PC-3 (cell line): ENCODE measurements around the gene CDH19. TPM values are rescaled to one million over a fixed set of nuclear protein-coding genes. Genes with fewer than 3 reads are reported as not detected.

Source experiments
- ATAC-seq: fragments of 200-7000 bp; cut with Tn5 transposase; 2 replicates; pipeline ENCODE4 v1.9.1; 2020; ENCODE audit warnings: mild to moderate bottlenecking, moderate library complexity
- BruUV-seq: library from RNA; stranded (reverse); fragments of 400-500 nt; replicated peaks from 2 replicates; lab custom pipeline; 2021; lab: Mats Ljungman, UMichigan
- CTCF ChIA-PET: fragments of 300-600 bp; sonication (Branson Sonifier 250); formaldehyde crosslinking; loops from one replicate; lab custom pipeline; 2022; ENCODE audit warnings: antibody characterized with exemption; lab: Charles Lee
- POLR2A ChIA-PET: fragments of 300-600 bp; sonication (Branson Sonifier 250); formaldehyde crosslinking; loops from one replicate; lab custom pipeline; 2022; ENCODE audit warnings: antibody characterized with exemption; ENCODE audit not compliant: unreplicated experiment; lab: Charles Lee
- DNase-seq: peaks from one replicate; pipeline ENCODE4 v3.0.0-alpha.2; 2015
- H2AFZ ChIP-seq: fragments of 300-600 bp; sonication (generic); 2 replicates; pipeline ENCODE4 v1.6.0; 2016; ENCODE audit warnings: antibody characterized with exemption, low read length
- H3F3A ChIP-seq: fragments of 300-600 bp; sonication (generic); one replicate; pipeline ENCODE4 v1.6.0; 2017; ENCODE audit warnings: antibody characterized with exemption, low read length, control low read depth, mild to moderate bottlenecking; ENCODE audit not compliant: unreplicated experiment
- H3K27ac ChIP-seq: fragments of 300-600 bp; sonication (generic); 2 replicates; pipeline ENCODE4 v1.5.1; 2016; ENCODE audit warnings: mild to moderate bottlenecking, low read length
- H3K27me3 ChIP-seq: fragments of 300-600 bp; sonication (generic); 2 replicates; pipeline ENCODE4 v1.6.1; 2016; ENCODE audit warnings: low read length, mixed read lengths
- H3K36me3 ChIP-seq: fragments of 300-600 bp; sonication (generic); 2 replicates; pipeline ENCODE4 v1.6.1; 2016; ENCODE audit warnings: low read depth, mixed run types, low read length, mixed read lengths
- H3K4me1 ChIP-seq: fragments of 300-600 bp; sonication (generic); 2 replicates; pipeline ENCODE4 v1.5.1; 2016; ENCODE audit warnings: low read length; ENCODE audit not compliant: insufficient read depth
- H3K4me2 ChIP-seq: fragments of 300-600 bp; sonication (generic); 2 replicates; pipeline ENCODE4 v1.6.0; 2016; ENCODE audit warnings: low read length
- H3K4me3 ChIP-seq: fragments of 300-600 bp; sonication (generic); 2 replicates; pipeline ENCODE4 v1.5.1; 2016; ENCODE audit warnings: mild to moderate bottlenecking, low read length, mixed read lengths
- H3K79me2 ChIP-seq: fragments of 300-600 bp; sonication (generic); 2 replicates; pipeline ENCODE4 v1.6.1; 2017; ENCODE audit warnings: low read length, mixed read lengths
- H3K9ac ChIP-seq: fragments of 300-600 bp; sonication (generic); 2 replicates; pipeline ENCODE4 v1.6.0; 2016; ENCODE audit warnings: mild to moderate bottlenecking, low read length
- H3K9me2 ChIP-seq: fragments of 300-600 bp; sonication (generic); replicated peaks from 2 replicates; pipeline ENCODE4 v1.6.1; 2016; ENCODE audit warnings: mixed run types, low read length, mixed read lengths
- H3K9me3 ChIP-seq: fragments of 300-600 bp; sonication (generic); 2 replicates; pipeline ENCODE4 v1.6.1; 2016; ENCODE audit warnings: low read length, mixed read lengths
- H4K20me1 ChIP-seq: fragments of 300-600 bp; sonication (generic); 2 replicates; pipeline ENCODE4 v1.6.1; 2016; ENCODE audit warnings: low read length, mixed read lengths
- EZH2 ChIP-seq: fragments of 300-600 bp; sonication (generic); IDR thresholded peaks from one replicate; pipeline ENCODE4 v1.6.1; 2017; ENCODE audit warnings: antibody characterized with exemption, mild to moderate bottlenecking, low read length; ENCODE audit not compliant: unreplicated experiment
- EZH2phosphoT487 ChIP-seq: fragments of 300-600 bp; sonication (generic); IDR thresholded peaks from 2 replicates; pipeline ENCODE4 v1.6.1; 2018; ENCODE audit warnings: mild to moderate bottlenecking, antibody characterized with exemption, low read length, borderline replicate concordance
- intact Hi-C: fragments of 100-400 bp; cut with micrococcal nuclease; formaldehyde crosslinking; loops from 2 replicates; pipeline ENCODE4 v1.9.0; 2023
- total RNA-seq: library from RNA; depleted of rRNA; stranded (reverse); fragments of >200 nt; gene quantifications from 2 replicates; pipeline ENCODE4 v1.2.3, GENCODE V29; 2014
- TF ChIP-seq, protein P1 (sequence below): fragments of 300-600 bp; sonication (generic); conservative IDR thresholded peaks from 2 replicates; pipeline ENCODE4 v1.5.1; 2017; ENCODE audit warnings: antibody characterized with exemption, low read depth, mild to moderate bottlenecking, low read length

The CDH19 gene
- total RNA-seq, 1 experiment from 2014 or later, result 0.11 TPM

GRCh38 chr18:66630831-66631230 lies 26.9 kb upstream of the CDH19 start:
- TF ChIP-seq EZH2phosphoT487, result no peak
- TF ChIP-seq, protein P1, sequence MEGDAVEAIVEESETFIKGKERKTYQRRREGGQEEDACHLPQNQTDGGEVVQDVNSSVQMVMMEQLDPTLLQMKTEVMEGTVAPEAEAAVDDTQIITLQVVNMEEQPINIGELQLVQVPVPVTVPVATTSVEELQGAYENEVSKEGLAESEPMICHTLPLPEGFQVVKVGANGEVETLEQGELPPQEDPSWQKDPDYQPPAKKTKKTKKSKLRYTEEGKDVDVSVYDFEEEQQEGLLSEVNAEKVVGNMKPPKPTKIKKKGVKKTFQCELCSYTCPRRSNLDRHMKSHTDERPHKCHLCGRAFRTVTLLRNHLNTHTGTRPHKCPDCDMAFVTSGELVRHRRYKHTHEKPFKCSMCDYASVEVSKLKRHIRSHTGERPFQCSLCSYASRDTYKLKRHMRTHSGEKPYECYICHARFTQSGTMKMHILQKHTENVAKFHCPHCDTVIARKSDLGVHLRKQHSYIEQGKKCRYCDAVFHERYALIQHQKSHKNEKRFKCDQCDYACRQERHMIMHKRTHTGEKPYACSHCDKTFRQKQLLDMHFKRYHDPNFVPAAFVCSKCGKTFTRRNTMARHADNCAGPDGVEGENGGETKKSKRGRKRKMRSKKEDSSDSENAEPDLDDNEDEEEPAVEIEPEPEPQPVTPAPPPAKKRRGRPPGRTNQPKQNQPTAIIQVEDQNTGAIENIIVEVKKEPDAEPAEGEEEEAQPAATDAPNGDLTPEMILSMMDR, result no peak
- TF ChIP-seq EZH2, result no peak
- no peaks in the 10 kb centered on the region for H4K20me1 ChIP-seq
- ChIA-PET CTCF (no interaction called here), POLR2A (no interaction called here)
- intact Hi-C loops, result no loop called here
- H3K4me1 ChIP-seq, result no peaks in the 10 kb centered on the region
- H2AFZ ChIP-seq, result no peak overlapping the region
- H3K9me3 ChIP-seq, result no peaks in the 10 kb centered on the region
- H3K4me2 ChIP-seq, result no peak overlapping the region
- no TSS peak for BruUV-seq
- no peak overlapping the region for H3K9ac ChIP-seq
- no peaks in the 10 kb centered on the region for H3K79me2 ChIP-seq
- no peaks in the 10 kb centered on the region for H3K9me2 ChIP-seq
- no peak for ATAC-seq
- no peak overlapping the region for H3K4me3 ChIP-seq
- no peak overlapping the region for H3K27ac ChIP-seq
- no peaks in the 10 kb centered on the region for H3K36me3 ChIP-seq
- H3K27me3 ChIP-seq, result no peaks in the 10 kb centered on the region
- no peaks in the 10 kb centered on the region for H3F3A ChIP-seq
- DNase-seq, result no peak

DNA sequence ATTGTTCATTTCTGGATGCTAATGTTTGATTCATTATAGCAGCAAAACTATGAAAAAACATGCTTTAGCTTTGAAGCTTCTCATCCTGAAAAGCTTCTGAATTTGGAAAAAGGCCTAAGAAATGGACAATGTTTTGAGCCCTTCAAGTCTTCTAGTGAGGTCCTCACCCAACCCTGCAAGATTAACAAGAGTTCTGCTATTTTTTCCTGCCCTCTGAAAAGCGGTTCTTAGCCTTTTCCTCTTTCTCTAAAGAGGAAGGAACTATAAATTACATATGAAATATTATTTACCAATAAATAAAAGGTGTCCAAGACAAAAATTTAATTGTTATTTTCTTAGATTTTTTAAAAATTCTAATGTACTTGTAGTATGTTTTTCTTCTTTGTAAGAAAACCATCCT lies 19.9 kb upstream of the CDH19 start:
- H3K4me1 ChIP-seq, result no peaks in the 10 kb centered on the region
- CTCF ChIA-PET, result no interaction called here
- H3K4me3 ChIP-seq, result no peak overlapping the region
- no peak overlapping the region for H2AFZ ChIP-seq
- no peak overlapping the region for H3K4me2 ChIP-seq
- no peaks in the 10 kb centered on the region for H3K79me2 ChIP-seq
- TF ChIP-seq EZH2phosphoT487 (no peak), EZH2 (no peak)
- TF ChIP-seq, protein P1, result no peak
- intact Hi-C loops, result no loop called here
- no peaks in the 10 kb centered on the region for H3K9me3 ChIP-seq
- no peaks in the 10 kb centered on the region for H3F3A ChIP-seq
- no TSS peak for BruUV-seq
- no peak overlapping the region for H3K27ac ChIP-seq
- DNase-seq, result no peak
- no peaks in the 10 kb centered on the region for H4K20me1 ChIP-seq
- H3K27me3 ChIP-seq, result no peaks in the 10 kb centered on the region
- H3K36me3 ChIP-seq, result no peaks in the 10 kb centered on the region
- no peak for ATAC-seq
- POLR2A ChIA-PET, result no interaction called here
- no peak overlapping the region for H3K9ac ChIP-seq
- no peaks in the 10 kb centered on the region for H3K9me2 ChIP-seq

GRCh38 chr18:66621816-66622576 lies 18.1 kb upstream of the CDH19 start:
- Histone ChIP-seq H3K27ac (no peak overlapping the region), H3F3A (no peaks in the 10 kb centered on the region), H3K4me3 (no peak overlapping the region), H3K4me1 (no peaks in the 10 kb centered on the region), H3K9ac (no peak overlapping the region), H3K4me2 (no peak overlapping the region), H3K27me3 (no peaks in the 10 kb centered on the region), H3K9me3 (no peaks in the 10 kb centered on the region), H3K9me2 (no peaks in the 10 kb centered on the region), H2AFZ (no peak overlapping the region), H3K36me3 (no peaks in the 10 kb centered on the region), H4K20me1 (no peaks in the 10 kb centered on the region), H3K79me2 (no peaks in the 10 kb centered on the region)
- DNase-seq, result no peak
- ChIA-PET POLR2A (no interaction called here), CTCF (no interaction called here)
- TF ChIP-seq EZH2 (no peak), EZH2phosphoT487 (no peak)
- TF ChIP-seq, protein P1, result no peak
- ATAC-seq, result no peak
- no TSS peak for BruUV-seq
- intact Hi-C loops, result no loop called here
